Epithelial cell of prostate (primary cell): Measurements from ENCODE around the gene ST6GALNAC2.
"Not testable (repeated sequence)": the region's sequence is repeated elsewhere in the genome, so short reads cannot be mapped to it uniquely, and the experiment has no call there.

Experiments used
- DNase-seq: peaks from one replicate; pipeline ENCODE4 v3.0.0-alpha.2; 2011; ENCODE audit warnings: low read depth, low spot score
- H3K27ac ChIP-seq: fragments of 450-650 bp; 2 replicates; pipeline ENCODE4 v1.5.1; 2017; ENCODE audit warnings: mild to moderate bottlenecking

ST6GALNAC2 gene

GRCh38 chr17:76585649-76586593 is at the start of gene ST6GALNAC2:
ST6GALNAC2 (minus strand) TSS chr17:76585860; CDS start chr17:76585808, 52 bp downstream.
- H3K27ac ChIP-seq = peak within 1 kb of the TSS; percentile 96
- DNase-seq = no peak

- no peak overlapping the region for H3K27ac ChIP-seq
- DNase-seq = no peak
Measured at GRCh38 chr17:76635039-76635438, 49.4 kb upstream of the ST6GALNAC2 start.

- DNase-seq = no peak
- H3K27ac ChIP-seq = no peak overlapping the region
Measured at GRCh38 chr17:76633628-76634328, 48.1 kb upstream of the ST6GALNAC2 start.

DNA sequence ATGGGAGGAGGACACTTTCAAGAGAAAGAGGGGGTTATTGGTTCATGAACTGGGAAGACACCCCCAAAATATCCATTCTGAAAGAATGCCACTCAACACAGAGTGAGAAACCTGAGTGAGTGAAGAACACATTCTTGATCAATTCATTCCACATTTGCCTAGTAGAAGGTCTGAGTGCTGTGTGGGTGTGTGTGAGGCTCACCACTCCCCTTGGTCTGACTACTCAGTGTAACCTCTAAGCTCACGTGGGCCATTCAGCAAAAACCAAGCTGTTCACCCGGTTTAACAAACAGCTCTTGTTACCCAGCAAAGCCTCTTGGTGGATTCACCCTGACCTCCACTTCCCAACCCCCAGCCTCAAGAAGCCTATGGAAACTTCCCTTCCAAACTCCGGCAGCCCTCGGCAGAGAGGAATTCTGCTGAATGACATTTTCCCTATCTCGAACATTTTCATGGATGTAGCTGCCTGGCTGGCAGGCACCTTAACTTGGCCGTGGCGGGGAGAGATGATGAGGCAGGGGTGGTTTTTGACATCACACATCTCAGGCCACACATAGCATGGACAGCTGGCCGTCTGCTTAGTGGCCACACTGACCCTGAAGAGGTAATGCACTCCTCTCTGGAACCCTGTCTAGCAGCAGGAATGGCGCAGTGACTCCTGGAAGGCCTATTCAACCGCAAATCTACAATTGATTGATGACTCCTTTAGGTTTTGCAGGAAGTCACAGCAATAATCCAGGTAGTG is 46.3 kb upstream of the ST6GALNAC2 start:
- no peak for DNase-seq
- no peak overlapping the region for H3K27ac ChIP-seq

DNA sequence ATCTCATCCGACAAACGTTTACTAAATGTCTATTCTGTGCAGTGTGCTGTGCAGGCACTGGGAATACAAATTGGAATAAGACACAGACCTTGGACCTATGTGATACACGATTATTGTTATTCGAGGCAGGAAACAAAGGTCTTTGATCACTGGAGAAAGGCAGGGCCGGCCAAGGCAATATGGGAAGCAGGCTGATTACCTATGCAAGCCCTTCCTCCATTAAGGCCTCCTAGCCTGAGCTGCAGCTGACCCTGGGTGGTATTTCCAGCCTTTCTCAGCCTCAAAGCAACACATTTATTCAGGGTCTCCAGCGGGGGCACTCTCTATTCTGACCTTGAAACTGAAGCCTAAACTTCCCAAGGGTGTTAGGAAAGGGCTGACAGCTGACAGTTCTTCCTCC is 44.5 kb upstream of the ST6GALNAC2 start:
- no peak for DNase-seq
- no peak overlapping the region for H3K27ac ChIP-seq

- DNase-seq = no peak
- H3K27ac ChIP-seq = no peak overlapping the region
Measured at GRCh38 chr17:76627510-76627909, 41.9 kb upstream of the ST6GALNAC2 start.

DNA sequence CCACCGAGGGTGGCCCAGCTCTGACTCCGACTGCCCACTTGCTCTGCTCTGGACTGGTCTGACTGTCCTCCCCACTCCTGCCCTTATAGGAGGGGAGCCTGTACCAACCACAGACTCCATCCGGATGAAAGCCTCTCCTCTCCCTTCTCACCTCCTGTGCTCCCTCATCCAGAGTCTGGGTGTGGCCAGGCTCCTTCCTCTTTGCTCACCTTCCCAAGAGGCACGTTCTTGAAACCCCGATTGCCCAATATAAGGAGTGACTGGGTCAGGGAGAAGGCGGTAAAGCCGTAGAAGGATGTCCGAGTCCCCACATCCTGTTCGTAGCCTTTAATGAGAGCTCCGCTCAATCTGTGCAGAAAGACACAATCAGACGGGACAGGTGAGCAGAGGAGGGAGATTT is 40.8 kb upstream of the ST6GALNAC2 start:
- H3K27ac ChIP-seq = no peak overlapping the region
- no peak for DNase-seq

GRCh38 chr17:76625496-76625895 is 39.8 kb upstream of the ST6GALNAC2 start:
- no peak for DNase-seq
- H3K27ac ChIP-seq = no peak overlapping the region

GRCh38 chr17:76623271-76624146 is 37.8 kb upstream of the ST6GALNAC2 start:
- no peak overlapping the region for H3K27ac ChIP-seq
- no peak for DNase-seq

- DNase-seq = no peak
- no peak overlapping the region for H3K27ac ChIP-seq
Measured at GRCh38 chr17:76617838-76618237, 32.2 kb upstream of the ST6GALNAC2 start.

DNA sequence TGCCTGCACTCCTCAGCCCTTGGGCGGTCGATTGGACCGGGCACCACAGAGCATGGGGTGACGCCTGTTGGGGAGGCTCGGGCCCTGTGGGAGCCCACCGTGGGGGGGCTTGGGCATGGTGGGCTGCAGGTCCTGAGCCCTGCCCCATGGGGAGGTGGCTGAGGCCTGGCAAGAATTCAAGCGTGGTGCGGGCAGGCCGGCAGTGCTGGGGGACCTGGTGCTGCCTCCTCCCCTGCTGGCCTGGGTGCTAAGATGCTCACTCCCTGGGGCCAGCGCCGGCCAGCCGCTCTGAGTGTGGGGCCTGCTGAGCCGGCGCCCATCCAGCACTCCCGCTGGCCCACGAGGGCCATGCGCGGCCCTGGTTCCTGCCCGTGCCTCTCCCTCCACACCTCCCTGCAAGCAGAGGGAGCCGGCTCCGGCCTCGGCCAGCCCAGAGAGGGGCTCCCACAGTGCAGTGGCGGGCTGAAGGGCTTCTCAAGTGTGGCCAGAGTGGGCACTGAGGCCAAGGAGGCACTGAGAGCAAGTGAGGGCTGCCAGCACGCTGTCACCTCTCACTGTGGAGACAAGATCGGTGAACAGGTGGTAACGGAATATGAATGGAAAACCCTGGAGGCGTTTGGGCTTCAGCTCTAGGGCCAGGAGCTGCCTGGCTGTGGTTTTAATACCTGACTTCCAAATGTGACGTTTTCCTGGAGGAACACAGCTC is 29.4 kb upstream of the ST6GALNAC2 start:
- no peak for DNase-seq
- H3K27ac ChIP-seq = no peak overlapping the region

GRCh38 chr17:76614064-76614759 is 28.6 kb upstream of the ST6GALNAC2 start:
- H3K27ac ChIP-seq, DNase-seq: not testable (repeated sequence)

DNA sequence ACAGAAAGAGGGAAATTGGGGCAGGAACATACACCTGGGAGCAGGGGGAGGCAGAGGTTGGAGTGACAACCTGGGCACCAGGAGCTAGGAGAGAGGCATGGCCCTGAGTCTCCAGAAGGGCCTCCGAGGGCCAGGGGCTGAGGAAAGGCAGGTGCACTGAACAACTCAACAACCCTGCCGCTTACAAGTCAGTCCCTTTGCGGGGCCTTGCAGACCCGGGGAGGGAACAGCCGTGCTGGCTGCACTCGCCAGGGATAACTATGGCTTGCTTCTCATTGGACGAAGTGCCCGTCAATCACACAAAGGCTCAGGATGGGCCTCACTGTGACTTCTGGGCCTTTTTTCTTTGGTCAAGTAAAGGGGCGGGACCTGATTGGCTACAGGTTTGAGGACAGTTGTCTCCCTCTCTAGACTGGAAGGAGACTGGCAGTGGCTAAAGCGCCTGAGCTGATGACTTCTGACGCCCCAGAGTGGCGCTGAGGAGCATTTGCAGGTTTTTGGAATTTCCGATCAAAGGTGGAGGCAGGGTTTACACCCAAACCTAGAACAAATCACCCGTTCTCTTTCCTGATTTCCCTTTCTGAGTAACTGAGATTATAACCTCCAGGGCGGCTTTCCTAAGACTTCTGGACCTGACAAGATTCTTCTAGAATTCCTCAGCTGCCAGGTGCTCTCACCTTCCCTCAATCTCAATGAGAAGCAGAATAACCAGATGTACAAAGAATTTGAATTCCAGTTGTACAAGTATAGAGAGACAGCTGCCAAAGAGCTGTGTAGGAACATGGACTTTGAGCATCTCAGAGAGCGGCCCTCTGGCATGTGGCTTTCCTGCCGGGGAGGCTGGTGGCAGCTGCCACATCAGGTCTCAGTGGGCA is 27.6 kb upstream of the ST6GALNAC2 start:
- H3K27ac ChIP-seq = no peak overlapping the region
- DNase-seq = no peak

GRCh38 chr17:76612465-76612864 is 26.8 kb upstream of the ST6GALNAC2 start:
- no peak overlapping the region for H3K27ac ChIP-seq
- no peak for DNase-seq

DNA sequence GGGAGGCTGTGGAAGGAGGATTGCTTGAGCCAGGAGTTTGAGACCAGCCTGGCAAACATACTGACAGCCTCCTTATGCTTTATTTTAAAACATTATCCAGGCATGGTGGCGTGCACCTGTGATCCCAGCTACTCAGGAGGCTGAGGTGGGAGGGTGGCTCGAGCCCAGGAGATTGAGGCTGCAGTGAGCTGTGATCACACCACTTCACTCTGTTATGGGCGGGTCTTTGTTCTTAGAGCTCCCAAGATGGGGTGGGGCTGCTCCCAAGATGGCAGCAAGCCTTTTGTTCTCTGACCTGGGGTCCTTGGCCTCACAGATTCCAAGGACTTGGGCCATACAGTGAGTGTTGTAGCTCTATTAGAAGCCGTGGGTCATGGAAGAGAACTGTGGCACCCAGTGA is 26.1 kb upstream of the ST6GALNAC2 start:
- DNase-seq = no peak
- H3K27ac ChIP-seq = no peak overlapping the region

DNA sequence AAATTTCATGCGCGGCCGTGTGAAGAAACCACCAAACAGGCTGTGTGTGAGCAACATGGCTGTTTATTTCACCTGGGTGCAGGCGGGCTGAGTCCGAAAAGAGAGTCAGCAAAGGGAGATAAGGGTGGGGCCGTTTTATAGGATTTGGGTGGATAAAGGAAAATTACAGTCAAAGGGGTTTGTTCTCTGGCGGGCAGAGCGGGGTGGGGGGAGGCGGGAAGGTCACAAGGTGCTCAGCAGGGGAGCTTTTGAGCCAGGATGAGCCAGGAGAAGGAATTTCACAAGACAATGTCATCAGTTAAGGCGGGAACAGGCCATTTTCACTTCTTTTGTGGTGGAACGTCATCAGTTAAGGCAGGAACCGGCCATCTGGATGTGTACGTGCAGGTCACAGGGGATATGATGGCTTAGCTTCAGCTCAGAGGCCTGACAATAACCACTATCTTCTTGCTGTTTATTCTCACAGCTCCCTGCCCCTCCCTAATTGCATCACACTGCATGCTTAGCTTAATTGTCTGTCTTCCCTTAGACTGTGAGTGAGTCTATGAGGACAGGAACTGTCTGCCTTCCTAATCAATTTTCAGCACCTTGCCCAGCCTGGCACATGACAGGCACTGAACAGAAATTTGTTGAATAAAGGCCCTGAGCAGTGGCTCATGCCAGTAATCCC is 25.6 kb upstream of the ST6GALNAC2 start:
- DNase-seq = not testable (repeated sequence)

DNA sequence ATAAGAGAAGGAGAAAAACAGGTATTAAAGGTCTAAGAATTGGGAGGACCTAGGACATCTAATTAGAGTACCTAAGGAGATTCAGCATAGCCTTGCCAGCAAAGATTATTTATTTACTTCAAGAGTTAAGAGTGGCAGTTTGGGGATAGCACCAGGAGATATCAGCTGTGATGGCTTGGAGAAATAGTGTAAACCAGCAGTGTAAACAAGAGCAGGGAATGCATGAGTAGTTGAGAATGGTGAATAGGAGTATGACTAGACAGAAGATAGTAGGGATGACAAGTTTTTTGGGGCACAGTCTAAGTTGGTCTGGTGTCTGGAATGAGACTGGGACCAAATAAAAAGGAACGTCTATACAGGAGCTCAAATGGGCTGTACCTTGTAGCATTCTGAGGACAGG is 21.0 kb upstream of the ST6GALNAC2 start:
- not testable (repeated sequence) for DNase-seq

More for the DNA sequence above, 25.6 kb upstream of the ST6GALNAC2 start:
- H3K27ac ChIP-seq = not testable (repeated sequence)

More for the DNA sequence above, 21.0 kb upstream of the ST6GALNAC2 start:
- H3K27ac ChIP-seq = not testable (repeated sequence)
